ENCODE measurements around the gene NPAS3. TPM values are rescaled to one million over a fixed set of nuclear protein-coding genes. Genes with fewer than 3 reads are reported as not detected.

The NPAS3 gene
- total and polyA plus RNA-seq, 2 of the 8 experiments (the other 6 are each of a cell fraction or from before 2014, with no cell fraction given) = 0.11 to 0.60 TPM

- WGBS, 2 experiments (ENCODE audit: extremely low coverage in 1 of 2, insufficient coverage in 1 of 2, insufficient read length in 1 of 2, insufficient replicate concordance in 2 of 2, low coverage in 1 of 2, low lambda C conversion rate in 2 of 2, missing lambda C conversion rate in 1 of 2) = 96% methylated on average over 1 of the region's 1 CpG; no CpG with 5 or more reads in 1 of the 2 experiments
- POLR2A ChIA-PET (ENCODE audit: partially characterized antibody) = no interaction called here
- no peak for FAIRE-seq
- TF ChIP-seq TAF1 (IDR thresholded peaks at IDR 0.05; ENCODE audit: low read depth, low read length) (no peak), JUN (IDR thresholded peaks at IDR 0.05; ENCODE audit: low read depth, low read length) (no peak), SAP30 (IDR thresholded peaks at IDR 0.05; ENCODE audit: insufficient read depth, insufficient replicate concordance, low read length) (no peak), EGR1 (IDR thresholded peaks at IDR 0.05; ENCODE audit: borderline replicate concordance, low read depth, low read length) (no peak), ASH2L (IDR thresholded peaks at IDR 0.05; ENCODE audit: low read length) (no peak), TEAD4 (IDR thresholded peaks at IDR 0.05; ENCODE audit: low read depth, low read length) (no peak), SIX5 (IDR thresholded peaks at IDR 0.05; ENCODE audit: low read depth, low read length) (no peak), RNF2 (IDR thresholded peaks at IDR 0.05; ENCODE audit: borderline replicate concordance, low read depth, low read length, missing control alignments, poor library complexity, severe bottlenecking) (no peak), CEBPB (IDR thresholded peaks at IDR 0.05; ENCODE audit: low read depth, low read length) (no peak), CTBP2 (IDR thresholded peaks at IDR 0.05; ENCODE audit: borderline replicate concordance, insufficient read depth, insufficient read length, low read length) (no peak), NRF1 (IDR thresholded peaks at IDR 0.05; ENCODE audit: low read depth, low read length) (no peak), CBX8 (IDR thresholded peaks at IDR 0.05; ENCODE audit: borderline replicate concordance, low read depth, low read length) (no peak), ATF2 (IDR thresholded peaks at IDR 0.05; ENCODE audit: low read length) (no peak)
Measured at GRCh38 chr14:33631021-33631420, 692.3 kb downstream of the NPAS3 start.

More at GRCh38 chr14:33631021-33631420, 692.3 kb downstream of the NPAS3 start:
- Histone ChIP-seq H4K5ac (ENCODE audit: insufficient read length, low read depth, low read length) (no peak overlapping the region), H3K14ac (ENCODE audit: insufficient read length) (no peak overlapping the region), H3K18ac (ENCODE audit: extremely low read depth, low read length) (no peak overlapping the region), H3K23ac (ENCODE audit: insufficient read length) (no peak overlapping the region), H2BK120ac (replicated peaks; ENCODE audit: low read depth, low read length) (no peak overlapping the region), H2BK15ac (ENCODE audit: low read length) (no peak overlapping the region), H4K91ac (replicated peaks; ENCODE audit: insufficient read length, low read length) (no peak overlapping the region), H2BK20ac (ENCODE audit: low read length) (no peak overlapping the region), H3K9ac (replicated peaks in 1 of 4; ENCODE audit: extremely low read depth in 1 of 4, low read depth in 3 of 4, low read length in 3 of 4) (no peak overlapping the region), H3K56ac (replicated peaks; ENCODE audit: insufficient read length, low read depth, low read length) (no peak overlapping the region), H3K27ac (ENCODE audit: low read depth, low read length) (no peak overlapping the region), H4K20me1 (replicated peaks in 1 of 2; ENCODE audit: control insufficient read depth in 1 of 2, insufficient read depth in 2 of 2, low read length in 2 of 2) (no peaks in the 10 kb centered on the region), H3K4me1 (replicated peaks in 1 of 4; ENCODE audit: control insufficient read depth in 3 of 4, insufficient read depth in 4 of 4, low read length in 3 of 4) (no peaks in the 10 kb centered on the region), H3K79me2 (ENCODE audit: control insufficient read depth in 1 of 2, insufficient read depth in 2 of 2, low read length in 2 of 2) (no peaks in the 10 kb centered on the region), H3K23me2 (ENCODE audit: low read depth, low read length) (no peaks in the 10 kb centered on the region; the same call in 1 of the 2 replicates), H2AFZ (ENCODE audit: low read length) (no peak overlapping the region), H3K4ac (replicated peaks; ENCODE audit: insufficient read length, low read depth, low read length) (no peak overlapping the region), H3K27me3 (replicated peaks in 1 of 4; ENCODE audit: control insufficient read depth in 3 of 4, extremely low read depth in 1 of 4, insufficient read depth in 3 of 4, low read length in 3 of 4) (no peaks in the 10 kb centered on the region), H3K9me3 (ENCODE audit: insufficient read depth in 2 of 2, low read depth in 1 of 2, low read length in 1 of 2) (no peaks in the 10 kb centered on the region), H2AK5ac (ENCODE audit: low read depth, low read length) (no peak overlapping the region), H2BK5ac (ENCODE audit: low read depth, low read length) (no peak overlapping the region), H3K4me3 (ENCODE audit: extremely low read depth in 1 of 4, insufficient read depth in 2 of 4, low read depth in 3 of 4, low read length in 4 of 4) (no peak overlapping the region), H4K8ac (ENCODE audit: extremely low read depth, insufficient read depth, low read length) (no peak overlapping the region), H2BK12ac (ENCODE audit: low read depth, low read length) (no peak overlapping the region), H3K79me1 (ENCODE audit: low read depth, low read length) (no peaks in the 10 kb centered on the region), H3K4me2 (ENCODE audit: insufficient read depth in 1 of 2, low read depth in 2 of 2, low read length in 2 of 2) (no peak overlapping the region), H3K36me3 (ENCODE audit: control insufficient read depth in 2 of 4, insufficient read depth in 4 of 4, low read length in 3 of 4) (no peaks in the 10 kb centered on the region)
- no peak for DNase-seq (ENCODE audit: low read depth in 1 of 2, low spot score in 2 of 2)
- CTCF ChIA-PET (ENCODE audit: partially characterized antibody) = interaction anchor here (0.9 to 1.0 kb wide), 3 partner anchors 12 to 147 kb away, joined by 3 read pairs; no protein-coding TSS in a partner anchor

Data from H1 (cell line).